ENCODE results near the gene KIT. TPM values are rescaled to one million over a fixed set of nuclear protein-coding genes. Genes with fewer than 3 reads are reported as not detected.

The KIT gene
- total RNA-seq, 1 donor from 2014 or later: 11.6 TPM

GRCh38 chr4:54664400-54664799, 6.6 kb downstream of the KIT start:
- Mint-ChIP-seq H3K4me1 (ENCODE audit: unreplicated experiment) (peaks cover 46% of the 10 kb centered on the region), H3K27ac (ENCODE audit: unreplicated experiment) (no peak overlapping the region), H3K4me3 (ENCODE audit: unreplicated experiment) (no peak overlapping the region)

GRCh38 chr4:54668014-54668611, 10.4 kb downstream of the KIT start:
- H3K4me3 Mint-ChIP-seq (ENCODE audit: unreplicated experiment): no peak overlapping the region
- peaks cover 10% of the 10 kb centered on the region for H3K4me1 Mint-ChIP-seq (ENCODE audit: unreplicated experiment)
- no peak for TF ChIP-seq CTCF (IDR thresholded peaks at IDR 0.05)
- H3K27ac Mint-ChIP-seq (ENCODE audit: unreplicated experiment): no peak overlapping the region
- DNase-seq (ENCODE audit: extremely low spot score, unreplicated experiment): no peak
- no peaks in the 10 kb centered on the region for H3K27me3 Mint-ChIP-seq (ENCODE audit: unreplicated experiment)
- no peaks in the 10 kb centered on the region for H3K36me3 Mint-ChIP-seq (ENCODE audit: unreplicated experiment)
- peaks cover 1% of the 10 kb centered on the region for H3K9me3 Mint-ChIP-seq (ENCODE audit: unreplicated experiment)

More at GRCh38 chr4:54664400-54664799, 6.6 kb downstream of the KIT start:
- H3K27me3 Mint-ChIP-seq (ENCODE audit: unreplicated experiment): no peaks in the 10 kb centered on the region
- H3K9me3 Mint-ChIP-seq (ENCODE audit: unreplicated experiment): no peaks in the 10 kb centered on the region
- TF ChIP-seq CTCF (IDR thresholded peaks at IDR 0.05): no peak
- DNase-seq (ENCODE audit: extremely low spot score, unreplicated experiment): no peak
- H3K36me3 Mint-ChIP-seq (ENCODE audit: unreplicated experiment): no peaks in the 10 kb centered on the region

GRCh38 chr4:54669831-54670230, 12.1 kb downstream of the KIT start:
- H3K27ac Mint-ChIP-seq (ENCODE audit: unreplicated experiment): no peak overlapping the region
- no peak overlapping the region for H3K4me3 Mint-ChIP-seq (ENCODE audit: unreplicated experiment)
- peaks cover 6% of the 10 kb centered on the region for H3K9me3 Mint-ChIP-seq (ENCODE audit: unreplicated experiment)
- H3K27me3 Mint-ChIP-seq (ENCODE audit: unreplicated experiment): no peaks in the 10 kb centered on the region
- DNase-seq (ENCODE audit: extremely low spot score, unreplicated experiment): no peak
- no peaks in the 10 kb centered on the region for H3K36me3 Mint-ChIP-seq (ENCODE audit: unreplicated experiment)
- H3K4me1 Mint-ChIP-seq (ENCODE audit: unreplicated experiment): peaks cover 2% of the 10 kb centered on the region
- no peak for TF ChIP-seq CTCF (IDR thresholded peaks at IDR 0.05)

- H3K27ac Mint-ChIP-seq (ENCODE audit: unreplicated experiment): no peak overlapping the region
- no peak for TF ChIP-seq CTCF (IDR thresholded peaks at IDR 0.05)
- no peak for DNase-seq (ENCODE audit: extremely low spot score, unreplicated experiment)
- H3K9me3 Mint-ChIP-seq (ENCODE audit: unreplicated experiment): peaks cover 6% of the 10 kb centered on the region
- no peaks in the 10 kb centered on the region for H3K36me3 Mint-ChIP-seq (ENCODE audit: unreplicated experiment)
- H3K4me3 Mint-ChIP-seq (ENCODE audit: unreplicated experiment): no peak overlapping the region
- H3K4me1 Mint-ChIP-seq (ENCODE audit: unreplicated experiment): peaks cover 11% of the 10 kb centered on the region
- H3K27me3 Mint-ChIP-seq (ENCODE audit: unreplicated experiment): no peaks in the 10 kb centered on the region
These were observed 18.1 kb downstream of the KIT start for GRCh38 chr4:54675721-54676461.

GRCh38 chr4:54676658-54677057, 18.9 kb downstream of the KIT start:
- Mint-ChIP-seq H3K36me3 (ENCODE audit: unreplicated experiment) (no peaks in the 10 kb centered on the region), H3K27ac (ENCODE audit: unreplicated experiment) (no peak overlapping the region)
- TF ChIP-seq CTCF (IDR thresholded peaks at IDR 0.05): no peak

More at GRCh38 chr4:54676658-54677057, 18.9 kb downstream of the KIT start:
- Mint-ChIP-seq H3K9me3 (ENCODE audit: unreplicated experiment) (peaks cover 6% of the 10 kb centered on the region), H3K27me3 (ENCODE audit: unreplicated experiment) (no peaks in the 10 kb centered on the region), H3K4me1 (ENCODE audit: unreplicated experiment) (peaks cover 11% of the 10 kb centered on the region), H3K4me3 (ENCODE audit: unreplicated experiment) (no peak overlapping the region)
- no peak for DNase-seq (ENCODE audit: extremely low spot score, unreplicated experiment)
